ENCODE results near the gene ZNF891.

The ZNF891 gene

DNA sequence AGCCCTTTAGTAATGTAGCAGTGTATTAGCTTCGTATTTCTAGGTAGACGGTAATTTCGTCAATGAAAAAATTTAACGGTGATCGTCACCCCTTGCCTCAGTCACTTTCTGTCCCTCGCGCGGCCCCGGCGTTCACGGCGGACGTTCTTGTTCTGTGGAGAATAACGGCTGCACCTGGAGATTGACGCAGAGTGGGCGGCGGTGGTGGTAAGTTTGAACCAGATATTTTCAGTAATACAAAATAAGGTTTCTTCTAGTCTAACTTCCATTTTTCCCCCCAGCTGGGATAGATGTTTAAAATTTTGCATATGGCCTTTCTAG, 694 bp upstream of the ZNF891 start:
- peak; percentile 75 for DNase-seq (ENCODE audit: low spot score)

DNA sequence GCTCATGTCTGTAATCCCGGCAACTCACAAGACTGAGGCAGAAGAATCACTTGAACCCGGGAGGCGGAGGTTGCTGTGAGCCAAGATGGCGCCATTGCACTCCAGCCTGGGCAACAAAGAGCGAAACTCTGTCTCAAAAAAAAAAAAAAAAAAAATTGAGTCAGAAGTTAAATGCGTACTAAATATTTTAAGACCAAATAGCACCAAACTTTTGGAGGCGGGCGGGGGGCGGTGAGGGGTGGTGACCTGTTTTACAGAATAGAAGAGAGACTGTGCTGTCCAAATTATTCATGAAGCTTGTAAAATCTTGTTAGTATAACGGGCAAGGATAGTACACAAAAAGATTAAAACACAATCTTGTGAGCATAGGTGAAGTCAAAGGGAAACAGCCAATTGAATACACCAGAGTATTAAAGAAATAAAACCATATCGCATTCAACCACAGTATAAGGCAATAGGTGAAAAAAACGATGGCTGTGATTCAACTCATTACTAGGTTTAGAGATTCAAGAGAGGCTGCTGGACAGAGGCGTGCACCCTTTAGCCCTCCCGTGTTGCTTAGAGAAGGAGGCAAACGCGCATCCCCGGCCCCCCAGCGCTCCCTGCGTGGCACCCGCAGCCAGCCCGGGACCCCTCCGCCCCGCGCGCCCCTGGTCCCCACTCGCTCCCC, 571 bp downstream of the ZNF891 start:
- DNase-seq (ENCODE audit: low spot score) = no peak
- Histone ChIP-seq H3K27ac (peak overlapping the region; percentile 73 to 97), H3K4me3 (peak overlapping the region; percentile 90)
- TF ChIP-seq, protein P1, sequence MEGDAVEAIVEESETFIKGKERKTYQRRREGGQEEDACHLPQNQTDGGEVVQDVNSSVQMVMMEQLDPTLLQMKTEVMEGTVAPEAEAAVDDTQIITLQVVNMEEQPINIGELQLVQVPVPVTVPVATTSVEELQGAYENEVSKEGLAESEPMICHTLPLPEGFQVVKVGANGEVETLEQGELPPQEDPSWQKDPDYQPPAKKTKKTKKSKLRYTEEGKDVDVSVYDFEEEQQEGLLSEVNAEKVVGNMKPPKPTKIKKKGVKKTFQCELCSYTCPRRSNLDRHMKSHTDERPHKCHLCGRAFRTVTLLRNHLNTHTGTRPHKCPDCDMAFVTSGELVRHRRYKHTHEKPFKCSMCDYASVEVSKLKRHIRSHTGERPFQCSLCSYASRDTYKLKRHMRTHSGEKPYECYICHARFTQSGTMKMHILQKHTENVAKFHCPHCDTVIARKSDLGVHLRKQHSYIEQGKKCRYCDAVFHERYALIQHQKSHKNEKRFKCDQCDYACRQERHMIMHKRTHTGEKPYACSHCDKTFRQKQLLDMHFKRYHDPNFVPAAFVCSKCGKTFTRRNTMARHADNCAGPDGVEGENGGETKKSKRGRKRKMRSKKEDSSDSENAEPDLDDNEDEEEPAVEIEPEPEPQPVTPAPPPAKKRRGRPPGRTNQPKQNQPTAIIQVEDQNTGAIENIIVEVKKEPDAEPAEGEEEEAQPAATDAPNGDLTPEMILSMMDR (IDR thresholded peaks at IDR 0.05) = no peak

More for the DNA sequence above, 694 bp upstream of the ZNF891 start:
- Histone ChIP-seq H3K4me3 (peak overlapping the region; percentile 90), H3K27ac (peak overlapping the region; percentile 73 to 97)
- TF ChIP-seq, protein P1 (IDR thresholded peaks at IDR 0.05) = no peak

DNA sequence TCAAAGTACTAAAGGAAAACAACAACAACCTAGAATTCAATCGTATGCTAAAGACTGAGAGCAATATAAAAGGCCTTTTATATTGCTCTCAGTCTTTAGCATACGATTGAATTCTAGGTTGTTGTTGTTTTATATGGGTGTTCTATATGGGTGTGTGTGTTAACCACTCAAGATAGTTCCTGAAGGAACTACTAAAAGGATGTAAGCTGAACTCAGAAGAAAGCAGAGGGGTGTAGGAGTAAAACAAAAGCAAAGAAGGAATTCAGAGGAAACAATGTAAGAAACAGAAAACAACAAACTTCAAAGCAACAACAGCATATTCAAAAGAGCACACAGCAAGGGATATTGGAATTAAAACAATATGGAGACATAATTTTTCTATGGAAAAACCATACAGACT, 5.4 kb downstream of the ZNF891 start:
- no peak for DNase-seq (ENCODE audit: low spot score)
- TF ChIP-seq, protein P1 (IDR thresholded peaks at IDR 0.05) = no peak
- H3K4me3 ChIP-seq = no peak overlapping the region
- H3K27ac ChIP-seq = no peak overlapping the region

DNA sequence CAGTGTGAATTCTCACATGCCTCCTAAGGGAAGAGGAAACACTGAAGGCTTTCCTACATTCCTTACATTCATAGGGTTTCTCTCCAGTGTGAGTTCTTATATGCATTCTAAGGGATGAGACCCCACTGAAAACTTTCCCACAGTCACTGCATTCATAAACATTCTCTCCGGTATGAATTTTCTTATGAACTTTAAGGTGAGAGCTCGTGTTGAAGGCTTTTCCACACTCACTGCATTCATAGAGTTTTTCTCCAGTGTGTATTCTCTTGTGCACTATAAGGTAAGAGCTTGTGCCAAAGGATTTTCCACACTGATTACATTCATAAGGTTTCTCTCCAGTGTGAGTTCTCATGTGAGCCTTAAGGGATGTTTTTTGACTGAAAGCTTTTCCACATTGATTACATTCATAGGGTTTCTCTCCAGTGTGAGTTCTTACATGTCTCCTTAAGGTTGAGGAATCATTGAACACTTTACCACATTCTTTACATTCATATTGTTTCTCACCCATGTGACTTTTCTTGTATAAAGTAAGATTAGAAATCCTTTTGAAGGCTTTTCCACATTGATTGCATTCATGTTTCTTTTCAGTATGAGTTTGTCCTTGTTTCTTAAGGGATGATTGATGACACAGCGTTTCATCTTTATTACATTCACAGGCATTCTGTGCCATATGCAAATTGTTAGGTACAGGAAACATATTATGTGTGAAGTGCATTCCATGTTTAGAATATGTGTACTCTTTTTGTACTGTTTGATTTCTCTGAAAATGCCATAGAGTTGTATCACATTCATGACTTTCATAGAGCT, 9.5 kb downstream of the ZNF891 start:
- DNase-seq (ENCODE audit: low spot score) = no peak
- peak overlapping the region; percentile 21 for H3K4me3 ChIP-seq
- TF ChIP-seq, protein P1 (IDR thresholded peaks at IDR 0.05) = no peak
- no peak overlapping the region for H3K27ac ChIP-seq

DNA sequence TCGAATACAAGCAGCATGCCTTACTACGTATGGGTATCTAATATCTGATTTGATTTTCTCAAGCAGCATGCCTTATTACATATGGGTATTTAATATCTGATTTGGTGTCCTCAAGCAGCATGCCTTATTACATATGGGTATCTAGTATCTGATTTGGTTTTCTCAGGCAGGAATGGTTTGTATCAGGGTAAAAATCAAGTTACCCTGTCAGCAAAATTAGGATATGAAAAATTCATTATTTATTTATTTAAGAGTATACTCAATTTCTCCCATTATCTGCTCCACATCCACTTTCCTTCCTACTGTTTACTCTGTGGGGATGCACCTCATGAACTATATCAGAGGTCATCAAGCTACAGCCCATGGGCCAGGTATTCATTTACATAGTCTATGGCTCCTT, 21.9 kb downstream of the ZNF891 start:
- TF ChIP-seq, protein P1 (IDR thresholded peaks at IDR 0.05) = no peak
- Histone ChIP-seq H3K27ac (no peak overlapping the region), H3K4me3 (peak overlapping the region; percentile 27)
- DNase-seq (ENCODE audit: low spot score) = no peak

DNA sequence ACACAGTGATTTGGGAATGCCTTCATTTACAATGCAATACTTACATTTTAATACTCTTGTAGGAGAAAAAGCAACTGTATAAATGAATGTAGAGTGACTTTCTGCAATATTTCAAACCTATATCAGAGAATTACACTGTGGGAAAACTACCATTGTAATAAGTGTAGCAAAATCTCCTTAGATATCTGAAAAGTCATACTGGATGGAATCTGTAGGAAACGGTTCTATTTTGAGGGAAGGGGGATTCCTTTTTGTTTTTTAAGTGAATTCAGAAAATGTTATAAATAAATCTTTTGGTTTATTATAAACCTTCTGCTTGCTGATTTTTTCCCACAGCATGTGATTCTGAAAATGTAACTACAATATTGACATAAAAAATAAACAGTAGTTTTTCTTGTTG, 23.0 kb downstream of the ZNF891 start:
- Histone ChIP-seq H3K4me3 (peak overlapping the region; percentile 32), H3K27ac (no peak overlapping the region)
- TF ChIP-seq, protein P1 (IDR thresholded peaks at IDR 0.05) = no peak
- no peak for DNase-seq (ENCODE audit: low spot score)

DNA sequence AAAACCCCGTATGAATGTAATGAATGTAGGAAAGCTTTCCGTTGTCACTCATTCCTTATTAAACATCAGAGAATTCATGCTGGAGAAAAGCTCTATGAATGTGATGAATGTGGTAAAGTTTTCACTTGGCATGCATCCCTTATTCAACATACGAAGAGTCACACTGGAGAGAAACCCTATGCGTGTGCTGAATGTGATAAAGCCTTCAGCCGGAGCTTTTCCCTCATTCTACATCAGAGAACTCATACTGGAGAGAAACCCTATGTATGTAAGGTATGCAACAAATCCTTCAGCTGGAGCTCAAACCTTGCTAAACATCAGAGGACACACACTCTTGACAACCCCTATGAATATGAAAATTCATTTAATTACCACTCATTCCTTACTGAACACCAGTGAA, 23.8 kb downstream of the ZNF891 start:
- peak overlapping the region; percentile 35 for H3K4me3 ChIP-seq
- no peak for DNase-seq (ENCODE audit: low spot score)
- TF ChIP-seq, protein P1 (IDR thresholded peaks at IDR 0.05) = no peak
- H3K27ac ChIP-seq = no peak overlapping the region
